Testis (tissue), 2 donors: ENCODE measurements around the gene DCTPP1.

Experiments
- CTCF ChIP-seq, 3 experiments: fragments of 450-650 bp in 2 of 3; fragments of 200-600 bp in 1 of 3; sonication (generic) in 1 of 3; IDR thresholded peaks; one replicate each; pipeline ENCODE4 v1.5.1; 2016 to 2019; ENCODE audit warnings: antibody characterized with exemption in 3 of 3, mild to moderate bottlenecking in 2 of 3, moderate library complexity in 1 of 3
- POLR2A ChIP-seq: fragments of 450-650 bp; IDR thresholded peaks from one replicate; pipeline ENCODE4 v1.6.1; 2017; ENCODE audit warnings: antibody characterized with exemption, mild to moderate bottlenecking, moderate library complexity

- TF ChIP-seq POLR2A, result no peak
- no peak for TF ChIP-seq CTCF (IDR thresholded peaks at IDR 0.05)
Measured at GRCh38 chr16:30406795-30407101, 23.1 kb downstream of the DCTPP1 start.
